Nucleus accumbens (tissue), 56 donors: ENCODE measurements around the gene MATN1.
A peak's percentile ranks its signal among the peaks of the same experiment; 100 is the strongest.
"Not testable (repeated sequence)": the region's sequence is repeated elsewhere in the genome, so short reads cannot be mapped to it uniquely, and the experiment has no call there.

Experiments used
- DNase-seq, 56 donors: peaks; one replicate each; lab custom pipeline; 2025; lab: John Stamatoyannopoulos, UW

The MATN1 gene, protein sequence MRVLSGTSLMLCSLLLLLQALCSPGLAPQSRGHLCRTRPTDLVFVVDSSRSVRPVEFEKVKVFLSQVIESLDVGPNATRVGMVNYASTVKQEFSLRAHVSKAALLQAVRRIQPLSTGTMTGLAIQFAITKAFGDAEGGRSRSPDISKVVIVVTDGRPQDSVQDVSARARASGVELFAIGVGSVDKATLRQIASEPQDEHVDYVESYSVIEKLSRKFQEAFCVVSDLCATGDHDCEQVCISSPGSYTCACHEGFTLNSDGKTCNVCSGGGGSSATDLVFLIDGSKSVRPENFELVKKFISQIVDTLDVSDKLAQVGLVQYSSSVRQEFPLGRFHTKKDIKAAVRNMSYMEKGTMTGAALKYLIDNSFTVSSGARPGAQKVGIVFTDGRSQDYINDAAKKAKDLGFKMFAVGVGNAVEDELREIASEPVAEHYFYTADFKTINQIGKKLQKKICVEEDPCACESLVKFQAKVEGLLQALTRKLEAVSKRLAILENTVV

DNA sequence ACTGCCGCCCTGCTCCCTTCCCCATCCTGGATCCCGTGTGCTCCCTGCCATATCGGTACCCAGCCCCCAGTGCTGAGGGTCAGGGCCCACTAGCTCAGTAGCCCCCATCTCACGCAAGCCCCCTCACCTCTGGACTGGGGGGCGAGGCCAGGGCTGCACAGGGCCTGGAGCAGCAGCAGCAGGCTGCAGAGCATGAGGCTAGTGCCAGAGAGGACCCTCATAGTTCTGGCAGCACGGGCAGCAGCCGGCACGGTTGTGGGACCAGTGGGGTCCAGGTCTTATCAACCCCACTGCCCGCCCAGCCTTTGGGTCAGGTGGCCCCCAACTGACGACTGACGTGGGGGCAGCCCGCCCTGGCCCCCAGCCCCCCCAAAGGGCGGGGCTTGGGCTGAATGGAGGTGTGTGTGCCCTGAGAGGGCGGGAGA lies at the start of gene MATN1:
Gene MATN1 (minus strand): TSS at position 255 of the 425 bp plus-strand sequence. CDS start 34 bp downstream, at position 221.
- DNase-seq: no peak

DNA sequence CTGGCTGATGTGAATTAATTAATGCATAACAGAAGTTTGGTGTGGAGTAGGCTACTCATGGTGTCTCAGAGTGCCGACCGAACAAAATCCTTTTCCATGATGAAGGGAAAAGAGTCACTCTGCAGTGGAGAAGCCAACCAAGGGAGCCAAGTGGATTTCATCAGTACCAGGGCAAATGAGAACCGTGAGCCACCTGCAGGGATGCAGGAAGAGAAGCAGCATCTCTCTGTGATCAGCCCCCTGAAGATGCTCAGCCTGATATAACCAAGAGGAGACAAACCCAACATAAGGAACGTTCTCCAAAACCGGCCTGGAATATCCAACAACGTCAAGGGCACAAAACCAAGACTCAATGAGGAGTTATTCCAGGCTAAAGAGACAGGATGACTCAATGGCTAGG lies 47.6 kb upstream of the MATN1 start:
- no peak for DNase-seq

DNA sequence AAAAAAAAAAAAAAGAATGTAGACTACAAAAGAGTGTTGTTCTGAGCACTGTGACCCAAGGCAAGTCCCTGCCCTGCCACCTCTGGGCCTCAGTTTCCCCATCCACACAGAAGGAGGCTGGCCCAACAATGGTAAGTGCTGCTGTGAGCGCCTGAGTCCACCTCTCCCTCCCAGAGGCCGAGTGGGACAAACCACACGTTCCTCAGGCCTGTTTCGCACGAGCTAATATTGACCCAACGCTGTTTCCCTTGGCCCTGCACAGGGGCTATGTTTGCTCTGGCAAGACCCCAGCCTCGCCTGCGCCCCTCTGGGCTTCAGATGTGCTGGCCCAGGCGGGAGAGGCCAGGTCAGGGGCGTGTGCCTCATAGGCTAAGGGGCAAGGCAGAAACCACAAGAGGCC lies 46.8 kb upstream of the MATN1 start:
- no peak for DNase-seq

DNA sequence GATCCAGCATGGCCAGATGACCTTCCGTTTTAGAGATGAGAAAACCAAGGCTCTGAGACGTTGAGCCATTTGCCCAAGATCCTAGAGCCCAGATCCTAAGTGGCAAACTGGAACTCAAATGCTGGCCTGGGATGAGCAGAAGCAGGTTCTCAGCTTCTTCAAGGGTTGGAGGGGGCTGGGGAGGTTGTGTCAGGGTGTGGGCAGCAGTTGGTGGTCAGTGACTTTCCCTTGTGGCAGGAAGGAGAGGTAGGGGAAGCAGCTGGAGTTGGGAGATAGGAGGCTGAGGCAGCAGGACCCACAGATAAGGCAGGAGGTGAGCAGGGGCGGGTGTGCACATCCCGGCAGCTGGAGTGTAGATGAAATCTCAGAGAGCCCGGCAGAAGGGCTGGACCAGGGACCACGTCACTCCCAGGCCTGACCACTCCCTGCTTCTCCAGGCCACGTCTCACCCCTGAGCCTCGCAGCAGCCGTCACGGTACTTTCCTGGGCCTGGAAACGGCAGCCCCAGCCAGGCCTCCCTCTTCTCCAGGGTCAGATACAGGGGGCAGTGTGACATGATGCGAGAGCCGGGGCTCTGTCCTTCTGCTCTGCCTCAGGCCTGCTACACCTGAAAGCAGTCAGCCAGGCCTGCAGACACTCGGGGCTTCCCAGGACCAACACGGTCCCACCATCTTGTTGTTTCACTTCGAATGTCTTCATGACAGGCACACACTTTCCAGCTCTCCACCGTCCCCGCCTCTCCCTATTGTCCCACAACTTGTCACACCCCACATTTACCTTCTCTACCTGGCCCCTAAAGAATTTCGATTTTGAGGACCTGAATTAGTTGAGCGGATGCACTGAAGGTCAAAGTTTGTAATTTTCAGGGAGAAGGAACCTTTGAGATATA lies 45.7 kb upstream of the MATN1 start:
- no peak for DNase-seq

DNA sequence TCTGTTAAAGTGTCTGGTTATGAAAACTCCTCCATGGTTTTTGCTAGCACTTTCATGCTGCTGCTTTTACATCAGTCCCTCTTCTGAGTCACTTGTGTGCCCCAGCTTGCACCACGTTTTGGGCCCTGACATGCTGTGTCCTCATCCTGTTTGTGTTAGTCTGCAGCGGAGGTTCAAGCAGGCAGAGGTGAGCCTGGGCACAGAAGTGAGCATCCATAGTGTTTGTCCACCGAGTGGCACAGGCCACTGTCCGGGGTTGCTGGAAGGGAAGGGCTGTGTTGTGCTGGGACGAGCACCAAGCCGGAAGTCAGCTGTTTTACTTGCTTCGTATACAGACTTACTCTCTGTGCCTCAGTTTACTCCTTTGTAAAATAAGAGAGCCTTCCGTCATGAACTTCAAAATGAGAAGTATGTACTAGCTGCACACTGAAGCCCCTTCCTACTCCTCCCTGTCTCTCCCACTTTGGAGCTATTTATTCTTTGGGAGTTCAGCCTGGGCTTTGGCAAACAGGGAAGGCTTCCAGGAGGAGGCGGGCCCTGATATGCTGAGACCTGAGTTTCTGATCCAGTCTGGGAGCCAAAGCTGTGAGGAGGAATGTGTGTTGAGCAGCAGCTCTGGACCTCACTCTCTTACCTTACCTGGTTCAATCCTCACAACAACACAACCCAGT lies 44.9 kb upstream of the MATN1 start:
- no peak for DNase-seq

DNA sequence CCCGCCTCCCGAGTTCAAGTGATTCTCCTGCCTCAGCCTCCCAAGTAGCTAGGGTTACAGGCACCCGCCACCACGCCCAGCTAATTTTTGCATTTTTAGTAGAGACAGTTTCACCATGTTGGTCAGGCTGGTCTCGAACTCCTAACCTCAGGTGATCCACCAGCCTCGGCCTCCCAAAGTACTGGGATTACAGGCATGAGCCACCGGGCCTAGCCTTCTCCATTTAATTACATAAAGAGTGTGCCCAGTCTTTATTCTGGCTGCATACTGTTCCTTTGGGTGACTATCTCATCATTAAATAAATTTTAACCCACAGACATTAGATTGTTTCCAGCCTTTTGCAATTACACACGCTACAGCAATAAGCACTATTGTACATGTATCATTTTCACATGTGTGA lies 43.6 kb upstream of the MATN1 start:
- not testable (repeated sequence) for DNase-seq

DNA sequence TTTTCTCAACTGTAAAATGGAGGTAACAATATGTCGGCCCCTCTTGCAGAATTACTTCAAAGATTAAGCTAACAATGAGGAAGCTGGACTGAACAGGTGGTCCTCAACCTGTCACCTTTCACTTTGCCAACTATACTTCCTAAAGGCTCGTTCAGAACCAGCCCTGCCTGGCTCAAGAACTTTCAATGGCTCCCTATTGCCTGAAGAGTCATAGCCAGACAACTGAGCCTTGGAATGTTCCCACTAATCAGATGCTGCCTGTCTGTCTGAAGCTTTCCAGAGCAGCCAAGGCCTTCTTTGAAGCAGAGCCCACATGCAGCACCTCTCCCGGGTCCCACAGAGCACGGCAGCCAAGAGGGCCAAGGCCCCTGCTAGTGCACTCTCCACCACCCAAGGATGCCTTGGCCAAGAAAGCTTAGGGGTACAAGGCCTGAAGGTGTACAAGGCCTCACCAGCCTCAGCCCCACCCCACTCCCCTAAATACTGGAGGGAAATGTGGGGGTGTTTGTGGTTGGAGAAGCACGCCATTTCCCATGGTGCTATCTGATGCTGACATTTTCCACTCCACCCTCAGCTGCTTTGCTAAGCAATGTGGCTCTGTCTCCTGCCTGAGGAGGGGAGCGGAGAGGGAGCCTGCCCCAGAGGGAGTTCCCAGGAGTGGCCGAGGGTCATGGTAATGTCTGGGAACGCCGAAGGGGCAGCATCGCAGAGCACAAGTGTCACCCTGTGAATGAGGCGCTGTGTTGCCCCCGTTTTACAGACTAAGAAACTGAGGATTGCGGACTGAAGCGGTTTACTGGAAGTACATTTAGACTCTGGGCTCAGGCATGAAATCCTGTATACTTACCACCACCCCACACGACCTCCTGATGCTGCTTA lies 42.4 kb upstream of the MATN1 start:
- no peak for DNase-seq

DNA sequence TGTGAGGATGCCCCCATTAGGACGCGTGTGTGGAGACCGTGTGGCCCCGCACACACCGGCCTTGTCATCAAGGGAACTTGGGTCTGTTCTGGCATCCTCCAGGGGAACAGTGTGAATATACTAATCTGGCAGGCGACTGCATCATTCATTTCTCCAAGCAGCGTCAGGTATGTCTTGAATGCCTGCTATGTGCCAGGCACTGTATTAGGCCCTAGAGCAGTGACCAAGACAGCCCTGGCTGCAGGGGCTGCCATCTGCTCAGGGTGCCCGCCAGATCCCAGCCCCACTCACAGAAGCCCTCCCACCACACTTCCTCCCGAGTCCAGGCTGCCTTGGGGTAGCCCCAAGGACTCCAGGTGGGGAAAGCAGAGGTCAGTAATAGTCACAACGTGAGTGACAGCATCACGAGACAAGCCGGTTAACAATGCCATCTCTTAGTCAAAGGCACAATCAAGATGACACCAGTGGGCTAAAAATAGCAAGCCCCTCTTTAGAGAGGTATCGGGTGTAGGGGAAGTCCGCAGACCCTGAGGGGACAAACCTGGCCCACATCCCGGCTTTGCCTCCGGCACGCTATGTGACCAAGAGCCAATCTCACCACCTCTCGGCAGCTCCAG lies 41.7 kb upstream of the MATN1 start:
- DNase-seq: no peak

DNA sequence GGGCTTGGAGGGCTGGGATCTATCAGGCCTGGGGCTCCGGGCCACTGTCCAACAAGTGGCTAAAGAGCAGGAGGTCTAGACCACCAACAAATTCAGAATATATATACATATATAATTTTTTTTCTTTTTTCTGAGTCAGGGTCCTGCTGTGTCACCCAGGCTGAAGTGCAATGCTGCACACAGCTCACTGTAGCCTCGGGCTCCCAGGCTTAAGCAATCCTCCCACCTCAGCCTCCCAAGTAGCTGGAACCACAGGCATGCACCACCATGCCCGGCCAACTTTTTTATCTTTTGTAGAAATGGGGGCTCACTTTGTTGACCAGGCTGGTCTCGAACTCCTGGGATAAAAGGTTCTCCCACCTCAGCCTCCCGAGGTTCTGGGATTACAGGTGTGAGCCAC lies 41.0 kb upstream of the MATN1 start:
- no peak for DNase-seq

DNA sequence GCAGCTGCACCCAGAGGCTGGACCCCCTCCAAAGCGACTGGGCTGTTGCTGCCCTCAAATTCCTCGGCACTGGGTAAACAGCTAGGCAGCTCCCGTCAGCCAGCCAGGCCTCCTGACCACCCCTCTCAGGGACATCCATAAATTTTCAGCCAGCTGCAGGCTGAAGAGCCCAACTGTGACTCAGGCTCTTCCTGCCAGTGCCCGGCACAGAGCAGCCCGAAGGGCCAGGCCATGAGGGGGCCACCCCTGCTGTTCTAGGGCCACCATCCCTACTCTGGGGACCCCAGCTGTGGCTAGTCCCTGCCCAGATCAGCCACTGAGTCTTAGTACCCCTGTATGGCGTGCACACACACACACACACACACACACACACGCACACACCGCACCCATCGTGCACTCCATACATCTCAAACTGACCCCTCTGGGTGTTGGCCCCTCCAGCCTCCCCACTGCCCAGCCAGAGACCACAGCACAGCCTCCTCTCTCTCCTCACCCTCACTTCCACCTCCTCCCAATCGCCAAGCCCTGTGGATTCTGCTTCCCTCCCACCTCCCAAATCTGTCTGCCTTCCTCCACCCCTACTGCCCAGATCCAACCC lies 40.4 kb upstream of the MATN1 start:
- DNase-seq: peak in 36 of 56 donors; percentile 10 to 73 (median 38)

DNA sequence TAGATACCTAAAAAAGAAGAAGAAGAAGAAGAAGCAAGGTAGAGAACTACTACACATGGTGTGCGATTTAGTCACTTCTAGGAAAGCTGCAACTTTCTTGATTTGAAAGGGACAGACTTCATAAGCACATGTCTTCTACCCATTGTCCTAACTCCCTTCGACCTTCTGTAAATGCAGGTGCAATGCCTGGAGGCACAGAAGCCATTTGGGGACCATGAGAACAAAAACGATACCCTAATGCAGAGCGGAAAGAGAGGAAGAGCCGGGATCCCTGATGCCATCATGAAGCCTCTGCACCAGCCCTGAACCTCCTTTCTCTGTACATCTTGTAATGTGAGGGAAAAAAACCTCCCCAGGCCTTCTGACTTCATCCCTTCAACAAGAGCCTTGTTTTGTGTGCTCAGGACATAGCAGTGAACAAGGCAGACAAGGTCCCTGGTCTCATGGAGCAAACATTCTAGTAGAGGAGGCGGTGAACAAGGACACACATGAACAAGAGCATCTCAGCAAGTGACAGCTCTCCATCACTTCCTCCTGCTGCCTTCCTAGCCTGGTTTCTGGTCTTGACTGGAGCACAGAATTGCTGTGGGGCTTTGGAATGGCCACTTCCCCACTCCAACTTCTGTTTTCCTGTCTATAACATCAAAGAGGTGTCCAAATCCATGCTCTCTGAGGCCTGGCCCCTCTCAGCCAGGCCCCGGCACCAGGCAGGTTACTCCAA lies 39.7 kb upstream of the MATN1 start:
- peak in 2 of 56 donors; percentile 14 to 49 for DNase-seq

DNA sequence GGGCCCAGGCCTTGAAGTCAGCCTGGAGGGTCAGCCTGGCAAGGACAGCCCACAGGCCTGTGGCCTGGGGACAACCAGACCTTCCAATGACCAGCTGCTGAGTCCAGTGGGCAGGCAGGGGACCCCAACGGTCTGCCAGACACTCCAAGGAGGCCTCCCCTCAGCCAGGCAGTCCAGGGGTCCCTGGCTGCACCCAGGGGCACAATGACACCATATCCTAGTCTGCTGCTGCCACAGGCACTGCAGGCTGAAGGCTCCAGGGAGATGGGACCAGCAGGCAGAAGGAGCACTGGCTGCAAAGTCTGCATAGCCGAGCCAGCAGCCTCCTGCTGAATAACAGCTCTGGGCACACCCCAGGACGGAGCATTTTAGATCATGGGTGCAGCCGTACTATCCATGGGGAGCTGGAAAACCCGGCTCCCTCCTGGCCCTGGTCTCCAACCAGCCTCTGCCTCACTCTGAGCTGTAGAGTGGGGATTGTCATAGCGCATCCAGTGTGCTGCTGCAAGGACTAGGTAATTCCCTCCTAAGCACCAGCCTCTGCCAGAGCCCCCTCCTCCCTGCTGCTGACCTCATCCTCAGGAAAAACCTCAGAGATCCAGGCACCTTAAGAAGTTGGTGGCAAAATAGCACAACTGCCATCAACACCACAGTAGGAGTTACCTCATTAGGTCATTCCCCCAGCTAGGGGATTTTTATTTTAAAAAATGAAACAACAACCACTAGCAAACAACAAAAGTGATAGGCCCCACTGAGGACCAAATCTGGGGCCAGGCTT lies 39.0 kb upstream of the MATN1 start:
- peak in 1 of 56 donors; percentile 31 for DNase-seq

DNA sequence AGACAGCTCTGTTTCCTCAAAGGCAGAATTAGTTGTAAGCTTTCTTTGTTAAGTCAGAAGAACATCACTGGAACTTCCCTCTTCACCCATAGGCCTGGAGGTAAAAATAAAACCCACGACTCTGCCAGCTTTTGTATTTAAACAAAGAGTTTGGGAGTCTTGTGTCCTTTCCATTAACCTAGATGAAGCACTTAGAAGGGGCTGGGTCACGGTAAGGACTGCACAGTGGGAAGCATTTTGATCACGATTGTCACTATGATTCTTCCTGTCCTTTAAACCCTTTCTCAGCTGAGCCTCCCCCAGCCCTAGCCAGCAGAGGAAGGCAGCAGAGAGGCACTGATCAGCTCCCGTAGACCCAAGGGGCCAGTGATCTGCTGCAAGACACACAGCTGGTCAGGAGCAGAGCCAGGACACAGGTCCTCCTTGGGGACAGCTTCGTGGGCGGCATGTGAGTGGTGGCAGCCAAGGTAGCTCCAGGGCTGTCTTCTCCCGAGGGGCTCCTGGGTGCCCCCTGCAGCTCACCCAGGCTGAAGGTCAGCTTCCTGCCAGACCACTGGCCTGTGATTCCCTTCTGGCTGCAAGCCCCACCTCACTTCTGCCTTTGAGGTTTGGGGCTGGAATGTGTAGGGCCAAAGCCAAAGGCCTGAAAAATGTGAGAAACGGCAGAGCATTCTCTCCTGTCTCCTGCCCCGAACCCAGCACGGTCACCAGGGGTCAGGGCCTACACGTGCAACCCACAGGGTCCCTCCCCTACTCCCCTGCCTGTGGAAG lies 38.2 kb upstream of the MATN1 start:
- DNase-seq: peak in 1 of 56 donors; percentile 15

DNA sequence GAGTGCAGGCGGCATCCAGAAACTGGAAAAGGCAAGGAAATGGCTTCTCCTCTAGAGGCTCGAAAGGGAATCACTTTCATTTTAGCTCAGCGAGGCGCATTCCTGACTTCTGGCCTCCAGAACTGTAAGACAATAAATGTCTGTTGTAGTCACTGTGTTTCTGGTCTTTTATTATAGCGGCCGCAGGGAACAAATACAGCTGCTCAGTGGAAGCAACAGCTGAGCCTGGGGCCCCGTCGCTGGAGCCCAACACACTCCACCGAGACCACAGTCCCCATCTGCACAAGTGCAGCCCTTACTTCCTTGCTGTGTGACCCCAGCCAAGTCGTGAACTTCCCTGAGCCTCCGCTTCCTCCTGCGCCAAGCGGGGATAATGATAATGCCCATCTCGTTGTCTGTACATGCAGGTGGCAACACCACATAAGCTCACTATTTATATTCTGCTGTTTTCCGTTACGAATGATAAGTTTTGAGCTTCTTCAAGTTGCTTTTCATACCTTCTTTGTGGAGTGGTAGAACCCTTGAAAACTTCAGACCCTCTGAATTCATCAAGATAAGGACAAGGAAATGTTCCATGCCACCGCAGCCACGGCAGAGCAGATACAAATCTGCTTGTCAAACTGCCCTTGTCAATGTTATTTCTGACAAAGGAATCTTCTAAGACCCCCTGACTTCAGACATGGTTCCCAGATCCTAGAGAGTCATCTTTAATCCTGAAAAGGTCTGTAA lies 37.4 kb upstream of the MATN1 start:
- peak in 4 of 56 donors; percentile 12 to 21 (median 16) for DNase-seq

DNA sequence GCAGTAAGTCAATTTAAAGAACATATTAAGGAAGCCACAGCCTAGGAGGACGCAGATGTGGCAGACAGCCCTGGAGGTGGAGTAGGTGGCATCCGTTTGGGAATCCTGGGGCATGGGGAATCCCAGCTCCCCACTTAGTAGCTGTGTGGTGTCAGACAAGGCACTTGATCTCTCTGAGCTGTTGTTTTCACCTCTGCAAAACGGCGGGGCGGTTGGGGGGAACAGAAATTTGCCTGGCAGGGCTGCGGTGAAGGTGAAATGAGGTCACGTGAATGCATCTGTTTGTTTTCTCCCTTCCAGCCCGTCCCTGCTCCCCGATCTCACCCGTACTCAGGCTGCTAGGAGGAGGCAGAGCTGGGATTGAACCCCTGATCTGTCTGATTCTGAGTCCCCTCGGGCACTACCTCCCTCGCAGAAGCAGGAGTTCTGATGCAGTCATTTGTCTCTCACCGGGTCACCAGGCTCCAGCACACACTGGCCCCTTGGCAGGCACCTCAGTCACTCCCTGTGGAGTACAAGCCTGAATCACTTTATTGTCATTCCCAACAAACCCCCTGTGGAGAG lies 36.4 kb upstream of the MATN1 start:
- no peak for DNase-seq
